WTC11 (cell line): ENCODE data around the gene CEP192. TPM values are rescaled to one million over a fixed set of nuclear protein-coding genes. Genes with fewer than 3 reads are reported as not detected.
A peak's percentile ranks its signal among the peaks of the same experiment; 100 is the strongest.
"Not testable (repeated sequence)": the region's sequence is repeated elsewhere in the genome, so short reads cannot be mapped to it uniquely, and the experiment has no call there.

Source experiments
- ATAC-seq: fragments of 200-7000 bp; cut with Tn5 transposase; 2 replicates; pipeline ENCODE4 v1.10.0; 2021; ENCODE audit warnings: mild to moderate bottlenecking, moderate library complexity
- CTCF ChIA-PET: fragments of 300-600 bp; sonication (Branson Sonifier 250); formaldehyde crosslinking; loops from one replicate; lab custom pipeline; 2021; ENCODE audit warnings: antibody characterized with exemption; lab: Charles Lee
- POLR2A ChIA-PET: fragments of 350-600 bp; sonication (Branson Sonifier 250); formaldehyde crosslinking; loops from one replicate; lab custom pipeline; 2021; ENCODE audit warnings: antibody characterized with exemption; lab: Charles Lee
- DNase-seq: peaks from one replicate; pipeline ENCODE4 v3.0.0; 2021; ENCODE audit warnings: low spot score
- H3K27ac Mint-ChIP-seq: 2 replicates; pipeline ENCODE4 v1.8.0; 2021; ENCODE audit warnings: mixed read lengths
- H3K27me3 Mint-ChIP-seq: 2 replicates; pipeline ENCODE4 v1.8.0; 2021; ENCODE audit warnings: low read depth, mild to moderate bottlenecking, moderate library complexity, mixed read lengths
- H3K36me3 Mint-ChIP-seq: 2 replicates; pipeline ENCODE4 v1.8.0; 2021; ENCODE audit warnings: mixed read lengths
- H3K4me1 Mint-ChIP-seq: 2 replicates; pipeline ENCODE4 v1.8.0; 2022; ENCODE audit warnings: mixed read lengths
- H3K4me3 Mint-ChIP-seq: 2 replicates; pipeline ENCODE4 v1.8.0; 2021; ENCODE audit warnings: mild to moderate bottlenecking, moderate library complexity, mixed read lengths
- H3K9me3 Mint-ChIP-seq: 2 replicates; pipeline ENCODE4 v1.8.0; 2021; ENCODE audit warnings: mixed read lengths
- E2F1 ChIP-seq: sonication (generic); formaldehyde crosslinking; IDR thresholded peaks from 2 replicates; pipeline ENCODE4 v1.8.0; 2022; ENCODE audit warnings: mild to moderate bottlenecking, missing genetic modification reagents
- ETV6 ChIP-seq: sonication (generic); formaldehyde crosslinking; IDR thresholded peaks from 2 replicates; pipeline ENCODE4 v1.8.1; 2022; ENCODE audit warnings: mild to moderate bottlenecking, missing genetic modification reagents
- GABPB1 ChIP-seq: sonication (generic); formaldehyde crosslinking; IDR thresholded peaks from 2 replicates; pipeline ENCODE4 v1.8.1; 2023; ENCODE audit warnings: mild to moderate bottlenecking, missing genetic modification reagents
- IRF2 ChIP-seq: sonication (generic); formaldehyde crosslinking; IDR thresholded peaks from 2 replicates; pipeline ENCODE4 v1.8.0; 2022; ENCODE audit warnings: low read depth, missing genetic modification reagents, borderline replicate concordance
- JUN ChIP-seq: sonication (generic); formaldehyde crosslinking; IDR thresholded peaks from 2 replicates; pipeline ENCODE4 v1.8.0; 2023; ENCODE audit warnings: mild to moderate bottlenecking, missing genetic modification reagents
- MLX ChIP-seq: sonication (generic); formaldehyde crosslinking; IDR thresholded peaks from 2 replicates; pipeline ENCODE4 v1.8.1; 2023; ENCODE audit warnings: mild to moderate bottlenecking, missing genetic modification reagents, moderate library complexity
- MXD4 ChIP-seq: fragments of 250-450 bp; sonication (Bioruptor Pico); IDR thresholded peaks from 2 replicates; pipeline ENCODE4 v1.8.0; 2021; ENCODE audit warnings: mild to moderate bottlenecking, moderate library complexity, borderline replicate concordance
- NFATC4 ChIP-seq: fragments of 250-450 bp; sonication (Bioruptor Pico); IDR thresholded peaks from 2 replicates; pipeline ENCODE4 v1.9.0; 2021; ENCODE audit warnings: mild to moderate bottlenecking
- SMAD3 ChIP-seq: sonication (generic); formaldehyde crosslinking; IDR thresholded peaks from 2 replicates; pipeline ENCODE4 v1.8.0; 2022; ENCODE audit warnings: missing genetic modification reagents, mild to moderate bottlenecking, borderline replicate concordance
- STAT6 ChIP-seq: sonication (generic); formaldehyde crosslinking; conservative IDR thresholded peaks from 2 replicates; pipeline ENCODE4 v1.8.1; 2023; ENCODE audit warnings: mild to moderate bottlenecking, low read depth, missing genetic modification reagents, moderate library complexity
- ZBTB43 ChIP-seq: sonication (generic); formaldehyde crosslinking; IDR thresholded peaks from 2 replicates; pipeline ENCODE4 v1.8.1; 2023; ENCODE audit warnings: mild to moderate bottlenecking, missing genetic modification reagents
- ZMAT4 ChIP-seq: fragments of 250-450 bp; sonication (Bioruptor Pico); IDR thresholded peaks from 2 replicates; pipeline ENCODE4 v1.9.0; 2021; ENCODE audit warnings: mild to moderate bottlenecking
- ZNF138 ChIP-seq: sonication (generic); formaldehyde crosslinking; conservative IDR thresholded peaks from 2 replicates; pipeline ENCODE4 v1.8.1; 2022; ENCODE audit warnings: mild to moderate bottlenecking, moderate library complexity, missing genetic modification reagents
- ZNF423 ChIP-seq: fragments of 250-450 bp; sonication (Bioruptor Pico); IDR thresholded peaks from 2 replicates; pipeline ENCODE4 v2.1.2; 2022; ENCODE audit warnings: mild to moderate bottlenecking, moderate library complexity
- ZNF532 ChIP-seq: fragments of 250-450 bp; sonication (Bioruptor Pico); IDR thresholded peaks from 2 replicates; pipeline ENCODE4 v1.9.0; 2021; ENCODE audit warnings: mild to moderate bottlenecking, borderline replicate concordance
- total RNA-seq: library from RNA; stranded (reverse); gene quantifications from 3 replicates; pipeline ENCODE4 v1.2.3, GENCODE V29; 2021
- TF ChIP-seq, protein P1 (sequence below): sonication (generic); formaldehyde crosslinking; IDR thresholded peaks from 2 replicates; pipeline ENCODE4 v1.8.1; 2022; ENCODE audit warnings: mild to moderate bottlenecking, moderate library complexity, missing genetic modification reagents

Gene CEP192
- total RNA-seq, 1 experiment from 2014 or later = 25.4 TPM

- TF ChIP-seq ZMAT4 (CRISPR knock-in tag) (no peak), ZNF423 (CRISPR knock-in tag) (no peak), JUN (no peak)
These were observed 15.7 kb upstream of the CEP192 start (continued) for GRCh38 chr18:12975488-12975887.

- H3K4me3 Mint-ChIP-seq = no peak overlapping the region
- H3K9me3 Mint-ChIP-seq = peaks cover 11% of the 10 kb centered on the region
- H3K4me1 Mint-ChIP-seq = no peaks in the 10 kb centered on the region
- no peak for TF ChIP-seq SMAD3 (CRISPR knock-in tag)
- no peak for TF ChIP-seq ETV6
- TF ChIP-seq, protein P1, sequence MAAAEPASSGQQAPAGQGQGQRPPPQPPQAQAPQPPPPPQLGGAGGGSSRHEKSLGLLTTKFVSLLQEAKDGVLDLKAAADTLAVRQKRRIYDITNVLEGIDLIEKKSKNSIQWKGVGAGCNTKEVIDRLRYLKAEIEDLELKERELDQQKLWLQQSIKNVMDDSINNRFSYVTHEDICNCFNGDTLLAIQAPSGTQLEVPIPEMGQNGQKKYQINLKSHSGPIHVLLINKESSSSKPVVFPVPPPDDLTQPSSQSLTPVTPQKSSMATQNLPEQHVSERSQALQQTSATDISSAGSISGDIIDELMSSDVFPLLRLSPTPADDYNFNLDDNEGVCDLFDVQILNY (CRISPR knock-in tag) = no peak
- no peak for TF ChIP-seq ZNF532 (CRISPR knock-in tag)
- no peak for TF ChIP-seq GABPB1
- CTCF ChIA-PET = interaction anchor here (0.9 kb wide), 1 partner anchor 249 kb away, joined by 3 read pairs; no protein-coding TSS in a partner anchor
- H3K27me3 Mint-ChIP-seq = no peaks in the 10 kb centered on the region
- no peak for ATAC-seq
- H3K36me3 Mint-ChIP-seq = peaks cover 69% of the 10 kb centered on the region
- DNase-seq = no peak
- POLR2A ChIA-PET = no interaction called here
- no peak overlapping the region for H3K27ac Mint-ChIP-seq
These were observed 14.9 kb upstream of the CEP192 start for GRCh38 chr18:12976305-12976704.

- peaks cover 63% of the 10 kb centered on the region for H3K36me3 Mint-ChIP-seq
- POLR2A ChIA-PET, ATAC-seq, H3K4me1 Mint-ChIP-seq, H3K27ac Mint-ChIP-seq, H3K4me3 Mint-ChIP-seq, H3K27me3 Mint-ChIP-seq, DNase-seq, CTCF ChIA-PET: not testable (repeated sequence)
- H3K9me3 Mint-ChIP-seq = peaks cover 11% of the 10 kb centered on the region
These were observed 11.1 kb upstream of the CEP192 start for GRCh38 chr18:12980065-12980464.

DNA sequence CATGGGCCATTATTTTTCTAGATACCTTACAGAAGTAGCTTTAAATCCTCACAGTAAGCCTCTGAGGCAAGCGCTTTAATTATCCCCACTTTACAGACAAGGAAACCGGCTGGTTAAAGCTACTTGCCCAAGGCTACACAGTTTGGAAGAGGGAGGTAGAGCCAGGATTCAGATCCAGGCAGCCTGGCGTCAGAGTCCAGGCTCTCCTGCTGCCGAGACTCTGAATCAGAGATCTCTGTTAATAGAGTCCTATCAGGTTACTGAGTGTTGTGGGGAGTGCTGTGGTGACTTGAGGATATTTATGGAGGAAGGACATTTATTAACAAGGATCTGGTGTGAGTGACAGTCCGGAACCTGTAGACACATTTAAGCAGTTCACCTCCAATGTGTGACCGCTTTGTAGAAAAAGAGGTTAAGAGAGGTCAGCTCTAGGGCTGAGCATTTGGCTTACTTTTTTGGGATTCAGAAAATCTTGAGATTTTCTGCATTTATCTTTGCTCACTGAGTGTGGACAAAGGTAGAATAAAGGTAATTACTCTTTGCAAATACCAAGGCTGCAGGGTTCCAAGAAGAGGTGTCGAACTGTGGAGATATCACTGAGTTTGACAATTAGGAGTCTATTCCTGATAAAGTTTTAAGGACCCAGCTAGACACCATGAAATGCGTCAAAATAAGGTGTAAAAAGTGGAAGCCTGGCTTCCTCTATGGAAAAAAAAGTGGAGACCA, 1.6 kb upstream of the CEP192 start:
- H3K36me3 Mint-ChIP-seq = peaks cover 5% of the 10 kb centered on the region
- peak overlapping the region; percentile 96 for H3K27ac Mint-ChIP-seq
- H3K4me3 Mint-ChIP-seq = peak overlapping the region; percentile 95
- no peaks in the 10 kb centered on the region for H3K9me3 Mint-ChIP-seq
- POLR2A ChIA-PET = no interaction called here
- ATAC-seq (no peak), DNase-seq (no peak)
- CTCF ChIA-PET = interaction anchor here (0.6 to 1.0 kb wide), 2 partner anchors 15 to 24 kb away, joined by 3 to 4 read pairs; no protein-coding TSS in a partner anchor
- H3K27me3 Mint-ChIP-seq = no peaks in the 10 kb centered on the region
- peaks cover 13% of the 10 kb centered on the region for H3K4me1 Mint-ChIP-seq
- TF ChIP-seq NFATC4 (CRISPR knock-in tag) (no peak), MLX (no peak), STAT6 (CRISPR knock-in tag) (no peak), MXD4 (CRISPR knock-in tag) (no peak), ZBTB43 (CRISPR knock-in tag) (no peak), IRF2 (no peak), E2F1 (CRISPR knock-in tag) (no peak), ZNF138 (CRISPR knock-in tag) (no peak)
- TF ChIP-seq, protein P1 (CRISPR knock-in tag) = no peak
